Activated CD4-positive, alpha-beta T cell treated with anti-CD3 and anti-CD28 coated beads, Interleukin-2, amount 10 ng/mL, durations not matched to agents 7 days and 5 days (primary cell): Measurements from ENCODE around the gene ARL4D. TPM values are rescaled to one million over a fixed set of nuclear protein-coding genes. Genes with fewer than 3 reads are reported as not detected.
"Not testable (repeated sequence)": the region's sequence is repeated elsewhere in the genome, so short reads cannot be mapped to it uniquely, and the experiment has no call there.

Experiments used
- CTCF ChIA-PET: fragments of 350-600 bp; sonication (Branson Sonifier 250); formaldehyde crosslinking; loops from one replicate; lab custom pipeline; 2021; ENCODE audit warnings: antibody characterized with exemption; lab: Charles Lee
- POLR2A ChIA-PET: fragments of 350-600 bp; sonication (Branson Sonifier 250); formaldehyde crosslinking; loops from one replicate; lab custom pipeline; 2021; ENCODE audit warnings: antibody characterized with exemption; lab: Charles Lee
- DNase-seq: peaks from one replicate; pipeline ENCODE4 v3.0.0-alpha.2; 2020
- H3K27ac Mint-ChIP-seq: one replicate; pipeline ENCODE4 v1.8.0; 2021; ENCODE audit warnings: mild to moderate bottlenecking, moderate library complexity, mixed read lengths
- H3K27me3 Mint-ChIP-seq: one replicate; pipeline ENCODE4 v1.8.0; 2021; ENCODE audit warnings: mixed read lengths
- H3K36me3 Mint-ChIP-seq: one replicate; pipeline ENCODE4 v1.8.0; 2021; ENCODE audit warnings: low read depth, mixed read lengths
- H3K4me1 Mint-ChIP-seq: one replicate; pipeline ENCODE4 v1.8.0; 2021; ENCODE audit warnings: mixed read lengths
- H3K4me3 Mint-ChIP-seq: one replicate; pipeline ENCODE4 v1.8.0; 2021; ENCODE audit warnings: mild to moderate bottlenecking, moderate library complexity, mixed read lengths
- H3K9me3 Mint-ChIP-seq: one replicate; pipeline ENCODE4 v1.8.0; 2021; ENCODE audit warnings: mixed read lengths
- total RNA-seq, 2 experiments: library from RNA; stranded (reverse); gene quantifications; one replicate each; pipeline ENCODE4 v1.2.3, GENCODE V29; 2021

Gene ARL4D
- total RNA-seq, 2 experiments from 2014 or later = 2.1 to 2.2 TPM

DNA sequence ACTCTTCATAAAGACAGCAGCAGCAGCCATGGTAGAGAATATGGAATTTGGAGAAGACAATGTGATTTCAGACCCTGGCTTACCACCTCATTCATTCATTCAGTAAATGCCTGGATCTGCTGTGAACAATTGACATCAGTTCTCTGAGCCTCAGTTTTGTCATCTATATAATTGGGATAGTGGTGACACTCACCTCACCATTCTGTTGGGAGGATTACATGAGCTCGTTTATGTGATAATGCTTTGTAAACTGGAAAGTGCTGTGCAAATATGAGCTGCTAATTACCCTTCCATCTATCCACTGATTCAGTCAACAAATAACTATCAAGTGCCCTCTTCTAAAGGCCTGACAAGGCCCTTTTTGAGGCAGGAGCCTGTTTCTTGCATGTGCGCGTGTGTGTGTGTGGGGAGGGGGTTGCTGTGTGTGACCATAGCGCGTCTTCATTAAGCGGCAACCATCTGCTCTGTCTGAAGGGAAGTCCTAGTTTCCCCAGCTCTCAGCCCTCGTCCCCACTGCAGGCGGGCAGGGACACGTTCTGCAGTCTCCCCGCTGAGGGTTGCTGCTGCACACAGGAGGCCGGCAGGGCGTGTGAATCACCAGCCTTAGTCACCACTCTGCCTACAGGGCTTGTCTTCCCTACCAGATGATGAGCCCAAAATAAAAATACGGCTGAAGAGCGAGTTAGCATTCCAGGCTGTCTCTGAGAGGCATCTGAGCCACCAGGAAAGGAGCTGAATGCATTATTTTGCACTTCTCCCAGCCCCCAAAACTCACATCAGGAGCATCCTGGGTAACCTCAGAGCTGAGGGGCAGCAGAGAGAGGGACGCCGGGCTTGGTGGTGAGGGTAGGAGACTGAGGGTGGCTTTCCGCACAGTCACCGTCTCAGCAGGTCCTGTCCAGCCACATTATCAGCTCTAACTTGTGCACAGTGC, 19.9 kb downstream of the ARL4D start:
- no peak for DNase-seq
- POLR2A ChIA-PET = no interaction called here
- Mint-ChIP-seq H3K36me3 (no peaks in the 10 kb centered on the region), H3K9me3 (no peaks in the 10 kb centered on the region), H3K4me3 (no peak overlapping the region), H3K4me1 (no peaks in the 10 kb centered on the region), H3K27ac (no peak overlapping the region), H3K27me3 (peaks cover 21% of the 10 kb centered on the region)
- CTCF ChIA-PET = interaction anchor here (1.0 to 3.1 kb wide), 2 partner anchors 65 to 355 kb away, joined by 4 to 14 read pairs; partner anchors contain the start of gene DHX8

DNA sequence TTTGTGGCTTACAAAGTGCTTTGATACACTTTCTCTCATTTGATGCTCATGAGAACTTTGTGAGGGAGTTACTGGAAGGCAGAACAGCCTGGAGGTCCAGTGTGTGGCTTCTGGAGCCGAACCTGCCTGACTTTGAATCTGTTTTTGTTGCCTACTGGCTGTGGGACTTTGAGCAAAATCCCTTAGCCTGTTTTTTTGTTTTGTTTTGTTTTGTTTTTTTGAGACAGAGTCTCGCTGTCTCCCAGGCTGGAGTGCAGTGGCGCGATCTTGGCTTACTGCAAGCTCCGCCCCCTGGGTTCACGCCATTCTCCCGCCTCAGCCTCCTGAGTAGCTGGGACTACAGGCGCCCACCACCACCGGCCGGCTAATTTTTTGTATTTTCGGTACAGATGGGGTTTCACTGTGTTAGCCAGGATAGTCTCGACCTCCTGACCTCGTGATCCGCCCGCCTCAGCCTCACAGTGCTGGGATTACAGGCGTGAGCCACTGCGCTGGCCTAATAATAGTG, 20.6 kb downstream of the ARL4D start:
- peaks cover 21% of the 10 kb centered on the region for H3K27me3 Mint-ChIP-seq
- H3K4me3 Mint-ChIP-seq, H3K27ac Mint-ChIP-seq, H3K4me1 Mint-ChIP-seq, DNase-seq, H3K36me3 Mint-ChIP-seq, POLR2A ChIA-PET, H3K9me3 Mint-ChIP-seq: not testable (repeated sequence)
- CTCF ChIA-PET = interaction anchor here (1.0 to 3.1 kb wide), 2 partner anchors 65 to 354 kb away, joined by 4 to 14 read pairs; partner anchors contain the start of gene DHX8

DNA sequence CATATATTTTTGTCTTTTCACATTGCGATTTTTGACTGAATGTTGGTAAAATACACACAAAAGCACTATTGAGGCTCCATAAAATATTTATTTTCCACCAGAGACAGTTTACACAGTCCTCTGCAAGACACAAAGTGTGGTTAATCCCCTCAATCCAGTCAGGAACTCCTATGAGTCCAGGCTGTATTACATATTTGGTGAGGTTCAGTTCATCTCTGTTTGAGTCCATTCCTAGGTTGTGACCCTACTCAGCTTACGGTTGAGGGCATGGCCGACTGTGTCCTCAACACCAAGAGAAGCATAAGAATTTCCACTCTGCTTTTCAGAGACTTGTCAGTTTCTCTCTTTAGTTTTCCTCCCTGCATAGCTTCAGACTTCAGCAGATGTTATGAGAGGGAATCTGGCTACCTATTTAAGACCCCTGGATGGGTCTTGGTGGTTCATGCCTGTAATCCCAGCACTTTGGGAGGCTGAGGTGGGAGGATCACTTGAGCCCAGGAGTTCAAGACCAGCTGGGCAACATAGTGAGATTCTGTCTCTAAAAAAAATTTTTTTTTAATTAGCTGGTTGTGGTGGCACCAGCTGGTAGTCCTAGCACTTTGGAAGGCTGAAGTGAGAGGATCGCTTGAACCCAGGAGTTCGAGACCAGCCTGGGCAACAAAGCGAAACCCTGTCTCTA, 25.1 kb downstream of the ARL4D start:
- no peaks in the 10 kb centered on the region for H3K36me3 Mint-ChIP-seq
- no peak for DNase-seq
- no peaks in the 10 kb centered on the region for H3K4me1 Mint-ChIP-seq
- POLR2A ChIA-PET = interaction anchor here (0.5 to 0.6 kb wide), 2 partner anchors 1625 to 1639 kb away, joined by 3 to 4 read pairs; no protein-coding TSS in a partner anchor
- no peaks in the 10 kb centered on the region for H3K9me3 Mint-ChIP-seq
- no peak overlapping the region for H3K4me3 Mint-ChIP-seq
- CTCF ChIA-PET = no interaction called here
- peaks cover 7% of the 10 kb centered on the region for H3K27me3 Mint-ChIP-seq
- H3K27ac Mint-ChIP-seq = no peak overlapping the region

DNA sequence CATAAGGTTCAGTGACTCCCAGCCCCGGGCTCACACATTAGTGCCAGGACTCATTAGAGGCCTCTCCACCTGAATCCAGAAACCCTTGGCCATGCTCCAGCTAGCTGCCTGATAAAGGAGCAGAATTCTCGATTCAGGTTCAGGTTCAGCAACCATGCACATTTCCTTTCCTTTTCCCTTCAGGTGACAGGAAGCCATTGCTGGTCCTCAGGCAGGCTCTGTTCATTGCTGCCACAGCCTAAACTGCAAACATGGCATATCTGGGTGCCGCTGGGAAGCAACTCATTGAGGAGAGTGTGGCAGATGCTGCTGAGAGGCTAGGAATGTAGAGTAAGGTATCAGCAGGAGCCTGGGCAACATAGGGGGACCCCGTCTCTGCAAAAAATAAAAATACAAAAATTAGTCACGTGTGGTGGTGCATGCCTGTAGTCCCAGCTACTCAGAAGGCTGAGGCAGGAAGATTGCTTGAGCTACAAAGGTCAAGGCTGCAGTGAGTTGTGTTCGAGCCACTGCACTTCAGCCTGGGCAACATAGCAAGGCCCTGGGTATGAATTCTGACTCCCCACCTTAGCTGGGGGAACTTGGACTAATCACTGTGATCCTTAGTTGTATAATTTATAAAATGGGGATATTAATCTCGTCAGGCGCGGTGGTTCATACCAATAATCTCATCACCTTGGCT, 28.7 kb downstream of the ARL4D start:
- no peak for DNase-seq
- Mint-ChIP-seq H3K4me3 (no peak overlapping the region), H3K4me1 (no peaks in the 10 kb centered on the region), H3K9me3 (no peaks in the 10 kb centered on the region), H3K36me3 (no peaks in the 10 kb centered on the region), H3K27me3 (peaks cover 27% of the 10 kb centered on the region), H3K27ac (no peak overlapping the region)
- CTCF ChIA-PET = interaction anchor here (0.5 to 1.4 kb wide), 3 partner anchors 33 to 1509 kb away, joined by 4 to 5 read pairs (median 4); partner anchors contain the start of gene DHX8
- POLR2A ChIA-PET = no interaction called here

DNA sequence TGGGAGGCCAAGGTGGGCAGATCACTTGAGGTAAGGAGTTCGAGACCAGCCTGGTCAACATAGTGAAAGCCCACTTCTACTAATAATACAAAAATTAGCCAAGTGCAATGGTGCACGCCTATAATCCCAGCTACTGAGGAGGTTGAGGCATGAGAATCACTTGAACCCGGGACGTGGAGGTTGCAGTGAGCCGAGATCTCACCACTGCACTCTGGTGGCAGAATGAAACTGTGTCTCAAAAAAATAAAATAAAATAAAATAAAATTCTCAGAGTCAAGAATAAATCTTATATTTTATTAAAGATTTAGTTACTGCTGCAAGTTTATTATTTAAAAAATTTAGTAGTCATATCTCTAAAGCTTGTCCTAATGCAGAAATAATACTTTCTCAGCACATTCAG, 29.7 kb downstream of the ARL4D start:
- H3K4me1 Mint-ChIP-seq = no peaks in the 10 kb centered on the region
- CTCF ChIA-PET = interaction anchor here (0.6 to 1.4 kb wide), 3 partner anchors 34 to 55 kb away, joined by 4 to 5 read pairs (median 4); partner anchors contain the start of gene DHX8
- no peak overlapping the region for H3K4me3 Mint-ChIP-seq
- no peak for DNase-seq
- H3K27me3 Mint-ChIP-seq = peaks cover 30% of the 10 kb centered on the region
- no peaks in the 10 kb centered on the region for H3K9me3 Mint-ChIP-seq
- H3K36me3 Mint-ChIP-seq = no peaks in the 10 kb centered on the region
- POLR2A ChIA-PET = no interaction called here
- no peak overlapping the region for H3K27ac Mint-ChIP-seq

DNA sequence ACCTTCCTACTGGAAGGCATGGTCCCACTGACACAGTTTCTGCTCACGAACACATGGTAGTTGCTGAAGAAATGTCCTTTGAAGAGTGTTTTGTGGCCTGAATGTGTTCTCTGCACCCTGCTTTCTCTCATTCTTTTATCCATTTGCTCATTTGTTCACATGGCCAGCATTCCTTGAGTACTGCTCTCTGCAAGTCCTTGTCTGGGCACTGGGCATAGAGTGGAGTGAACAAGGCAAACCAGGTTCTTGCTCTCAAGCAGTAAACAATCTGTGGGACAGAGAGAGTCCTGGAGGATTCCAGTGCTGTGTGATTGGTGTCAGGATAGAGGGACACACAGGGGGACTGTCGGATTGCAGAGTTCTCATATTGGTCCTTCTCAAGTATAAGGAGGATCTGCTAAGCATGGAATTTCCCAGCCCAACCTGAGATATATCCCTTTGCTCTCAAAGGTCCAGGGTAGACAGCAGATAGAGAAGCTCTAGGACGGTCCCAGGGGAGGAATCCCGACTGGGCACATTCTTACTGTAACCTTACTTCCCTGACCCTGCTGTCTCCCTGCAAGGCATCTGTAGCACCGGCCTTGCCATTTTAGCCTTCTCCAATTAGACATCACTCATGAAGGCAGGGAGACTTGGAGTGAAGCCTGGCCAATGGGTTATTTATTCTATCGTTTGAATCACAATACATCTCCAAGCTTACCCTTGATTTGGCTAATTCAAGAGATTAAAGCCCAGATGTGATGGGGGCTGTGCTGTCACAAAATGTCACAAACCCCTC, 32.3 kb downstream of the ARL4D start:
- Mint-ChIP-seq H3K27me3 (peaks cover 33% of the 10 kb centered on the region), H3K36me3 (no peaks in the 10 kb centered on the region), H3K4me1 (no peaks in the 10 kb centered on the region), H3K9me3 (no peaks in the 10 kb centered on the region), H3K4me3 (no peak overlapping the region), H3K27ac (no peak overlapping the region)
- POLR2A ChIA-PET = no interaction called here
- CTCF ChIA-PET = interaction anchor here (0.9 kb wide), 1 partner anchor 53 kb away, joined by 3 read pairs; the partner anchor contains the start of gene DHX8
- DNase-seq = no peak

DNA sequence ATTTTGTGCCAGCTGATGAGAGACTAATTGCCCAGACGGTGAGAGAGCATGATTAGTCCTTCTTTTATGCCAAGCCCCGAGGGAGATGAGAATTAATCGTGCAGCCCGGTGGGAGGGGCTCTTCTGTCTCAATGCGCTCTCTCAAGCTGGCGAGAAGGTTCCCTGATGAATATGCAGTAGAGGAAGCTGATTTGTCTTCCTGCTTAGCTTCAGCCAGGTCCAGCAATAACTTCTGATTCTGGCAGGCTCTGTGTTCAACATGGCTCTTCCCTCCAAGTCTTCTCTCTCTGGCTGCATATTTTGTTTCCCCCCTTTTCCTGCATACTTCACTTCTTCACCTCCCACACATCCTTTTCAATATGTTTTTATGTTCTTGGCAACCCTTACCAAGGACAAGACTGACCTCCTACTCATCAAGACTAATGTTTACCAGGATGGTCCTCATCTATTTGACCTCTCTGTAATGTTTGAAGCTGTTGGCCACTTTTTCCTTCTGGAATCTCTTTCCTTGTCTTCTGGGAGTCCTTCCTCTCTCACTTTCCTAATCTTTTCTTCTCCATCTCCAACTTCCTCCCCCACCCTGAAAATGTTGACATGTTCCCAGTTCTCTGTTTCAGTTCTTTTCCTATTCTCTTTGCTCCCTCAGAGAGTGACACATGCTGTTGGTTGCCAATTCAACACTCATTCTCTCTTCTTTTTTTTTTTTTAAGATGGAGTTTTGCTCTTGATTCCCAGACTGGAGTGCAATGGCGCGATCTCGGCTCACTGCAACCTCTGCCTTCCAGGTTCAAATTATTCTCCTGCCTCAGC, 33.1 kb downstream of the ARL4D start:
- no peaks in the 10 kb centered on the region for H3K36me3 Mint-ChIP-seq
- H3K9me3 Mint-ChIP-seq = no peaks in the 10 kb centered on the region
- ChIA-PET CTCF (interaction anchor here (1.1 kb wide), 1 partner anchor 52 kb away, joined by 3 read pairs; the partner anchor contains the start of gene DHX8), POLR2A (no interaction called here)
- no peak for DNase-seq
- peaks cover 33% of the 10 kb centered on the region for H3K27me3 Mint-ChIP-seq
- H3K4me1 Mint-ChIP-seq = no peaks in the 10 kb centered on the region
- no peak overlapping the region for H3K4me3 Mint-ChIP-seq
- H3K27ac Mint-ChIP-seq = no peak overlapping the region

DNA sequence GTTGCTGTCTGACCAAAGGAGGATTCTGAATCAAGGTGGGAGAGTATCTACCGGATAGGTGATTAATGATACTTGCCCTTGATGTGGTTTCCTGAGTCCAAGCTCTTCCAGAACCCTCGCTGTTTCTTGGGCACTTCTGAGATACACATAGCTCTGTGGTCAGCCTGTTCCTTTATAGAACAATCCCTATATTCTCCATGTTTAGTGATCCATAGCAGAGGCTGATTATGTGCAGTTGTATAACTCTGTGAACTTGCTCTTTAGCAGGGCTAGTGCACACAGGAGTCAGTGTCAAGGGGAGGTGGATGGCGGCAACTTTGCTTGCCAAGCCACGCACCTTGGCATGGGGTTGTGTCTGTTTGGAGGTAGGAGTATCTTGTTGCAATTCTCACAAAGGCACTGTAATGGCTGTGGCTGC, 36.1 kb downstream of the ARL4D start:
- no peak overlapping the region for H3K27ac Mint-ChIP-seq
- ChIA-PET POLR2A (no interaction called here), CTCF (interaction anchor here (0.5 kb wide), 1 partner anchor 37 kb away, joined by 5 read pairs; no protein-coding TSS in a partner anchor)
- no peak overlapping the region for H3K4me3 Mint-ChIP-seq
- no peaks in the 10 kb centered on the region for H3K9me3 Mint-ChIP-seq
- peaks cover 33% of the 10 kb centered on the region for H3K27me3 Mint-ChIP-seq
- H3K36me3 Mint-ChIP-seq = no peaks in the 10 kb centered on the region
- DNase-seq = no peak
- no peaks in the 10 kb centered on the region for H3K4me1 Mint-ChIP-seq

DNA sequence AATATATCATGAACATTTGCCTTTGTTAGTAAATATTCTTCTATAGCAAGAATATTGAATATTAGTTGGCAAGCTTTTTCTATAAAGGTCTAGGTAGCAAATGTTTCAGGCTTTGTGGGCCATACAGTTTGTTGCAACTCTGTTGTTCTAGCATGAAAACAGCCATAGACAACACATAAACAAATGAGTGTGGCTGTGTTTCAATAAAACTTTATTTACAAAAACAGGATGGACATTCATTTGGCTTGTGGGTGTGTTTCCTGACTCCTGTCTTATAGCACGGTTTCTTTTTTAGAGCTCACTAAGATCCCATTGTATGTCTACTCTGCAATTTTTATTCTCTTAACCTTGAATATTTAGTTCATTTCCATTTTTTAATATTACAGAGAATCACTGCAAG, 39.0 kb downstream of the ARL4D start:
- H3K4me3 Mint-ChIP-seq = no peak overlapping the region
- peaks cover 15% of the 10 kb centered on the region for H3K27me3 Mint-ChIP-seq
- no peaks in the 10 kb centered on the region for H3K4me1 Mint-ChIP-seq
- no peak for DNase-seq
- ChIA-PET POLR2A (interaction anchor here (0.8 kb wide), 1 partner anchor 209 kb away, joined by 3 read pairs; no protein-coding TSS in a partner anchor), CTCF (interaction anchor here (0.6 to 2.4 kb wide), 3 partner anchors 46 to 562 kb away, joined by 3 to 8 read pairs (median 7); partner anchors contain the start of gene DHX8)
- no peaks in the 10 kb centered on the region for H3K36me3 Mint-ChIP-seq
- no peak overlapping the region for H3K27ac Mint-ChIP-seq
- H3K9me3 Mint-ChIP-seq = no peaks in the 10 kb centered on the region

DNA sequence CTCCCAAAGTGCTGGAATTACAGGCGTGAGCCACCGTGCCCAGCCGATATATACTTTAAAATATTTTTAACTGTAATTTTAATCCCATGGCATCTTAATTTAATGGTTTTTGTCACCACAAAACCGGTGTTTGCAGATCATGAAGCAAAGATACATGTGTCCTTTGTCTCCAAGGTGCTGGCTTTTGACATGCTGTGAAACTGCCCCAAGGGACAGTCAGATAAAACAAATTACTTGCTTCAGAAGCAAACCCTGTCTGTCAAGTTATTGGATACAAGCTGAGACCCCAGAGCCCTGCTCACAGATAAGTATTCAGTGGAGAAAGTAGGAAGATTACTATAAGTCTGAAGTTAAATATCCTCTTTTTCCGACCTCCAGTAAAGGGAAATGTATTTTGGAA, 39.8 kb downstream of the ARL4D start:
- DNase-seq = no peak
- ChIA-PET CTCF (no interaction called here), POLR2A (interaction anchor here (0.8 kb wide), 1 partner anchor 208 kb away, joined by 3 read pairs; no protein-coding TSS in a partner anchor)
- Mint-ChIP-seq H3K4me3 (no peak overlapping the region), H3K27me3 (peaks cover 12% of the 10 kb centered on the region), H3K4me1 (no peaks in the 10 kb centered on the region), H3K36me3 (no peaks in the 10 kb centered on the region), H3K27ac (no peak overlapping the region), H3K9me3 (no peaks in the 10 kb centered on the region)

DNA sequence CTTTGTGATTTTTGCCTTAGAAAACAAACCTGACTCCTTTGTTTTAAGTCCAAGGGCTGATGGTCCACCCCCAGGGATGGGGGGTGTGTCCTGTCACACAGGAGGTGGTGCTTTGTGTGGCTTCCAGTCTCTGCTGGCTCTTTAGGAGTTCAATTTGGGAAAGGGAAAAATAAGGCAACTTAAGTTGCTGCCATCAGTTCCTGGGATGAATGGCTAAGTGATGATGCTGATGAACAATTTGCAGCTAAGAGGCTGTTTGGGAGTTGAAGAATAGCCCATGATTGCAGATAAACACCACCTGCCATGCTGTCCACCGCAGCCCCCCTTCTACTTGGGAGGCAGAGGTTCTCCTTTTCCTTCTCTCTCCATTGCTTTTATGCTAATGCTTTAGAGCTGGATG, 40.2 kb downstream of the ARL4D start:
- Mint-ChIP-seq H3K36me3 (no peaks in the 10 kb centered on the region), H3K27ac (no peak overlapping the region), H3K9me3 (no peaks in the 10 kb centered on the region), H3K4me1 (no peaks in the 10 kb centered on the region), H3K4me3 (no peak overlapping the region), H3K27me3 (peaks cover 12% of the 10 kb centered on the region)
- DNase-seq = no peak
- ChIA-PET POLR2A (no interaction called here), CTCF (no interaction called here)
